NCI-H1092 treated with DMSO at 0.1 percent for 48 hours (cell line): Measurements from ENCODE around the gene CASKIN2.

Experiments
- DNase-seq: peaks from one replicate; lab custom pipeline; 2025; lab: John Stamatoyannopoulos, UW

CASKIN2 gene

DNA sequence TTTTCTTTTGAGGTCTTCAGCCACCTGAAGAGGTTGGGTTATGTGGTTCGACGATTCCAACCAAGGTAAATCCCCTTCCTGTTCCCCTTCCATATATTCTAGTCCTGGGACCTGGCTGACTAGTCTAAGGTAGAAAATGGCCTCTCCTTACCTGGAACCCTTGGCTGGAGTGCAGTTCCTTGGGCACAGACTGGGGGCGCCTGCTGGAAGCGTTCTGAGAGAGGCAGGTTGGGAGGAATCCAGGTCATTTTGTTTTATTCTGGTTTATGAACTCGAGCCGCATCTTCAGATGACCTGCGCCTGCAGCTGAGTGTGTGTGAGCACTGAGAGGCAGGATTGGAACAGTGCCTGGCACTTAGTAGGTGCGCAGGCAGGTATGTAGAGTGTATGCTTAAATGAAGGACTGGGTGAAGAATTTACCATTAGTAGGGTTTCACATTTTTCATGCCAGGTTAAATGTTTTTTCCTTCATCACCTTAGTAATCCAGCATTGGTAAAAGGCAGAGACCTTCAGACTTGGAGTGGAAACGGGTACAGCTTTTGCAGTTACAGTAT lies 3.7 kb upstream of the CASKIN2 start:
- DNase-seq, result no peak

DNA sequence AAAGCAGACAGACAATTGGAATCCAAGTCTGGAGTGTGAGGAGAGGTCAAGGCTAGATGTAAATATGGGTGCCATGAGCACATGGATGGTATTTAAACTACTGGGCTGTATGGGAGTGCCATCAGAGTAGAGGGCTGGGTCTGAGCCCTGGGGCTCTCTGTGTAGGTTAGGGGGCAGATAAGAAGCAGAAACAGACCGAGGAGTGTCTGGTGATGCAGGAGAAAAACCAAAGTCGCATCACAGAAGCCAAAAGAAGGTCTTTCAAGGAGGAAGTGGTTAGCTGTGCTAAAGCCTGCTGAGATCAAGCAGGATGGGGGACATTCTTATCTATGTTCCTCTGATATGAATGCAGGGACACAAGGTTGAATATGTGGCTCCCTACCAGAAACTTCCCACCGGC lies 2.9 kb upstream of the CASKIN2 start:
- no peak for DNase-seq

DNA sequence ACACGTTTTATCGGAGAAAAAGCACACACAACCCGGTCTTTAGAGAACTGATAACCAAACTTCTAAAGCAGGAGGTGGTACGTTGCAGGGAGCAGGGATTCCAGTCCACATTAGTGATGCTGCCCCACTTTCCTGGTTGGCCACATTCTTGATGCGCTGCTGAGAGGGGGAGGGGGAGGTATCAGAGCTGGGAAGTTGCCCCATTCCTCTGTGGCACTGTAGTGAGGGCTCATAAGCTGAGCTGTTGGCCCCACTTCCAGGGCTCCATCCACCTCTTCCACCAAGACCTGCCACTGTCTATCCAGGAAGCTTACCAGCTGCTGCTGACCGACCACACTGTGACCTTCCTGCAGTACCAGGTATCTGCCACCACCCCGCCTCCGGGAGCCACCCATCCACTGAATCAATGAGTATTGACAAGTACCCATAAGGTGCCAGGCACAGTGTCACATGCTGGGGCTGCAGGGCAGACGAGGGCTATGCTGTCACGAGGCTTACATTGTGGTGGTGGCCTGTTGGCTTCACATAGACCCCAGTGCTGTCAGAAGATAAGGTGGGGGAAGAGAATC lies 2.0 kb upstream of the CASKIN2 start:
- no peak for DNase-seq

DNA sequence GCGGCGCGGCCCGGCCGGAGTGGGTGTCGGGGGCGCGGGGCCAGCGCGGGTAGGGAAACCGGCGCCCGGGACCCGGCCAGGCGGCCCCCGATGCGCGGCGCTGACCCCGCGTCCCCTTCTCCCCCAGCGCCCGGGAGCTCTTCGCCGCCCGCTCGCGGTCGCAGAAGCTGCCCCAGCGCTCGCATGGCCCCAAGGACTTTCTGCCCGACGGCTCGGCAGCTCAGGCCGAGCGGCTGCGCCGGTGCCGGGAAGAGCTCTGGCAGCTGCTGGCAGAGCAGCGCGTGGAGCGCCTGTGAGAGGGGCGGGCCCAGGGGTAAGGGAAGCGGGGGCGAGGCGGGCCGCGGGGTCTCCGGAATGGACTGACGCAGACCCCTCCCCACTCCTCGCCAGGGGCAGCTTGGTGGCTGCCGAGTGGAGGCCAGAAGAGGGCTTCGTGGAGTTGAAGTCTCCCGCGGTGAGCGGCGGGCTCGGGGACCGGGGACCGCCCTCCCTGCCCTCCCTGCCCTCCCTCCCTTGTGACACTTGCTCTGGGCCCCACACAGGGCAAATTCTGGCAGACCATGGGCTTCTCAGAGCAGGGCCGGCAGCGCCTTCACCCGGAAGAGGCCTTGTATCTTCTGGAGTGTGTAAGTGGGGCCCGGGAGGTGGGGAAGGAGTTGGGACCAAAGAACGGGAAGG lies 1.4 kb upstream of the CASKIN2 start:
- DNase-seq, result peak; percentile 32

DNA sequence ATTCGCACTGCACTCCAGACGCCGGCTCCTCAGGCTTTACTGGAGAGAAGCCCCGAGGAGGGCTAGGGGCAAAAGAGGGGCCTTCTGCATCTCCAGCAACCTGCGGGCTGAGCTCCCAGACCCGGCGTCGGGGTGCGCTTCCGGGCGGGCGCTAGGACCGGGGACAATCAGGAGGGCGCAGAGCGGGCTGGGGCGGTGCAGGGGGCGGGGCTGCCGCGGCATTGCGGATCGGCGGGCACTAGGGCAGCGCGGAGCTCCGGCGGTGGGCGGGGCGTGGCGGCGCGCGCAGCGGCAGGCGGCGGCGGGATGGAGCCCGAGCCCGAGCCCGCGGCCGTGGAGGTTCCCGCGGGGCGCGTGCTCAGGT lies 900 bp upstream of the CASKIN2 start, which contains the start of gene TSEN54:
Gene TSEN54, plus strand, starts transcription at position 274 of the 364 bp plus-strand sequence. Its CDS starts 33 bp downstream, at position 307.
- peak; percentile 88 for DNase-seq

DNA sequence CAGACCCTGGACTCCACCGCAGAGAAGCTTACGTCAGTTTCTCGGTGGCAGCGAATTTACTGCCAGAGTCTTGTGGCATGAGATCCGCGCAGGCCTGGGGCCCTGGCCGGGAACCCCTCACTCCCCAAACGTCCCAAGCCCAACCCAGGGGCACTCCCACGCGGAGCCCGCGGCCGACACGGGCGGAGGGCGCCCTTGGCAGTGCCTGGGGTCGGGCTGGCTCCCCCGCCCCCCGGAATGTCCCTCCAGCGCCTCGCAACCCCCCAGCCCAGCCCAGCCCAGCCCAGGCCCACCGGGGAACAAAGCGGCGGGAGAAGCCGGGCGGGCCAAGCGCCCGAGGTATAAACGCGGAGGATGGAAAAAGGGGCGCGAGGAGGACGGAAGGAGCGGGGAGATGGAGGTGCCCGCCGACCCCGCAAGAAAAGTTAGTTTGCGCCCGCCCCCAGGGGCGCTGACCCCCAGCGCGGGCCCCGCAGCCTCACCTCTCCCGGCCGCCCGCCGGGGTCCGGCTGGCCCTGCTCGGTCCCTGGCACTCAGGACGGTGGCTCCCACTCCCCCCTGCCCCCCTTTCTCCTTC lies 330 bp downstream of the CASKIN2 start:
- no peak for DNase-seq

DNA sequence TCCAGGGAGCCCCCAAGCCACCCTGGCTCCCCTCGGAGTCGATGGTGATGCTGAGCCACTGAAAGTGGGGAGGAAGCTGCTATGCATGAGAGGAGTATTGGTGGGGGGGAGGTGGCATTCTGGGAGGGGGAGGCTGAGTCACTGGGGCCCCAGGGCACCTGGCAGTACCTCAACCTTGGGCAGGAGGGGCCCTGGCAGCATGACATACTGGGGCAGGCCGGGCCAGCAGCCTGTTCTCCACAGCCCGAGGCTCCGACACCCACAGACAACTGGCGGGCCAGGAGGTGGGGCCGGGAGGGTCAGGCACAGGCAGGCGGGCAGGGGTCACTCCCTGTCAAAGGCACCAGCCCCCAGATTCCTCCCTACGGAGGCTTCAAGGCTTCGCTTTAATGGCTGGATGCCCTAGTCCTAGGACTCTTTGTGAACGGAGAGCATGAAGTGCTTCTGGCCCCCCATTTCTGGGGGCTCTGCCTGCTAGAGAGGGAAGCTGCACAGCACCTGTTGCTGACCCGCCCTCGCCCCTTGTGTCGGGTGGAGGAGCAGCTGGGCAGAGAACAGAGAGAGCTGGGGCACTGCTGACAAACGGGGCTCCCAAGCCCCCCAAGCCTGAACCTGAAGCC lies 928 bp downstream of the CASKIN2 start:
- no peak for DNase-seq

DNA sequence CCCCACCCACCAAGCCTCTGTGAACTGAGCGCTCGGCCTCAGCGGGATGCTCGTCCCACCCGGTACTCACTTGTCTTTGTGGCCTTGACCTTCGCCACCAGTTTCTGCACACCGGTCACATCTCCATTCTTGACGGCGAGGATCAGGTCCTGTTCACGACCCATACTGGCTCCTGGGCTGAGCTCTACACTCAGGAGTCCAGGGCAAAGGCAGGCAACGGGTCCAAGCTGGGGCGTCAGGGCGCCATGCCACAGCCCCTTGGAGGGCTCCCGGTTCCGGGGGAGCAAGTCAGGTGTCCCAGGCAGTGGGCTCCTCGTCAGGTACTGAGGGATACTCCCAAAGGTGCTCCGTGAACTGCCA lies 1.7 kb downstream of the CASKIN2 start:
- DNase-seq, result no peak

DNA sequence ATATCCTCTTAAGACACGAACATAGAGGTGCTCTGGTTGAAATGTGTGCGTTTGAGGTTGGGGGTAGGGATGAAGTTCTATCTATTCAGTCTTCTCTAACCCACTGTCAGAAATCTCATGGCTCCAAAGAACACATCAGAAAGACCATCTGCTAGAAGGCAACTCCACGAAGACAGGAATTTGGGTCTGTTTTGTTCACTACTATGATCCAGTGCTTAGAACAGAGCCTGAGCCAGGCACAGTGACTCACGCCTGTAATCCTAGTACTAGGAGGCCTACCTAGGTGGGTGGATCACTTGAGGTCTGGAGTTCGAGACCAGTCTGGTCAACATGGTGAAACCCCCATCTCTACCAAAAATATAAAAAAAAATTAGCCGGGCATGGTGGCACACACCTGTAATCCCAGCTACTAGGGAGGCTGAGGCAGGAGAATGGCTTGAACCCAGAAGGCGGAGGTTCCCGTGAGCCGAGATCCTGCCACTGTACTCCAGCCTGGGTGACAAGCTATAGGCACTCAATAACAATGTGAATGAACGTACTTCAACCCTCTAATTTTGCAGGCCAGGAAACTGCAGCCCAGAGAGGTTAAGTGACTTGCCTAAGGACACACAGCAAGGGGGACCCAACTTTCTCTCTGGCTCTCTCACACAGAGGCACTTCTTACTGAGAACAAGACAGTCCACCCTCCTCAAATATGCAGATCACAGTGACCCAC lies 2.3 kb downstream of the CASKIN2 start:
- no peak for DNase-seq

DNA sequence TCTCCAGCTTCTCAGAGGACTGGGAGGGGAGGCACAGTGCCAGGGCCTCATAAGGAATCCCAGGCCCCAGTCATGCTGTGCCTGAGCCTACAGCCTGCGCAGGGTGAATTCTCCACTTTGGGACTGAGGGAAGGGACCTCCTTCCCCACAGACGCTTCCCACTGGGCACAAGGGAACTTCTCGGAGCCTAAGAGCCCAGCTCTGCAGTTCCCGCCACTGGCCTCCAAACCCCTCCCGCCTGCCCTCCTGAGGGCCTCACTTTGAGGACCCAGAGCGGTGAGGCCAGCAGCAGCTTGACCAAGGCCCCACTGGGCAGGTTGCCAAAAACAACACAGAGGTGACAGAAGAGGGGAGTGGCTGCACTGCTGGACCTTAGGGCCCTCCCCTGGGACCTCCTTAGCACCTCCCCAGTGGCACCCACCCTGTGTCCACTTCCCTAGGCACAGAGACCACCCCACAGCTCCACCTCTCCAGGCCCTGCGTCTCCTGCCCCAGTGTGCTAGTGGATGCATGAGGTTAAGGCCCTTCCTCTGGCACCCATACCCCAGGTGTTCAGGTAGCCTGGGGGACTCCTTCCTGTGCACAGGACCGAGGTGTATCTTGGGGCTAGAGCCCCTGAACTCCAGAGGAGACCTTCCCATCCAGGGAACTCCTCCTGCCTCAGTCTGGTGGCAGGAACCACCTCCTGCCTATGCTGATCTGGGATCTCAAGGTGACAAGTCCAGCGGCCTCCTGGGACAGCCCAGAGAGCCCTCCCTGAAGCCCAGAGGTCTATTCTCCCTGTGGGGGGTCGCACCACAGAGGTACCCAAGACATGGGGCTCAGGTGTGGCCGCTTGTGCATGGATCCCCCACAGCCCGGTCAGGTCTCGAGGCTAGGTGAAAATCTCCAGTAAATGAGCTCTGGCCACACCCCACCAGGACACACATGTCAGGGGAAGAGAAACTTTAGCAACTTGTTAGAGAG lies 3.4 kb downstream of the CASKIN2 start:
- no peak for DNase-seq

DNA sequence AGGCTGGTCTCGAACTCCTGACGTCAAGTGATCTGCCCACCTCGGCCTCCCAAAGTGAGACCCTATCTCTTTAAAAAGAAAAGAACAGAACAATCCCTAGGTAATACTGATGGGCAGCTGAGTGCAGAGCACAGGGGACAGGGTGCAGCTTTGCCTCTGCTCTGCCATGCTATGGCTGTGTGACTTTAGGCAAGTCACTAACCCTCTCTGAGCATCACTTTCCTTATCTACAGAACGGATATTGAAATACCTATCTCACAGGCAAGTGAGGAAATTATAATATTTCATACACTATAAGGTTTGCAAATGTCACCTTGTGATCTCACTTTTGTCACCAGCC lies 4.1 kb downstream of the CASKIN2 start:
- no peak for DNase-seq

DNA sequence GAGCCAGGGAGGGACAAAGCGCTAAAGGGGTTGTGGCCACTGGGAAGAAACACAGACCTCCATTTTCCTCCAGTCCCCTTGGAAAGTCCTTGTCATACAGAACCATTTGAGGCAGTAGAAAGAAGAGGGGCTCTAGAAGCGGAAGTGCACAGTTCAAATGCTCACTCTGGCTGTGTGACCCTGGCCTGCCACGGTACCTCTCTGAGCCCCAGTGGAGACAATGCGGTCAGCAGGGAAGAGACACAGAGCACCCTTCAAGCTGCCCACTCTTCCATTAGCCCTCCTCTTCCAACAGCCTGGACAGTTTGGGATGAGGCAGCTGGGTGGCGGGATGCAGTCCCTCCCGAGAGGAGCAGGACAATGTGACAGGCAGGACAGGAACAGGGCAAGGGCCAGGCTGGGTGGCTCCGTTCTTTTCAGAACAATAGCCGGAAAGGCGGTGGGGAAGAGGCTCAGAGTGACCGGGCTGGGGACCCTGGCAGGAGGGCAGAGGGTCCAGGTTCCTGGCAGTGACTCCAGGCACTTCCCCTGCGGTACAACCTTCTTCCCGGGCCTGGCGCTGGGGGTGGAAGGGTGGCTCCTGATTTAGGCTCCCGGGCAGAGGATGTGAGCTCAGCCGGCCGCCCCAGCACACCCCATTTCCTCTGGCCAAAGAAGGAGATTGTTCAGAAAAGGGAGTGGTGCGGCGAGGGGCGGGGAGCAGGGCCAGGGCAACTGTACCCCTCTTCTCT lies 5.6 kb downstream of the CASKIN2 start:
- DNase-seq, result no peak

DNA sequence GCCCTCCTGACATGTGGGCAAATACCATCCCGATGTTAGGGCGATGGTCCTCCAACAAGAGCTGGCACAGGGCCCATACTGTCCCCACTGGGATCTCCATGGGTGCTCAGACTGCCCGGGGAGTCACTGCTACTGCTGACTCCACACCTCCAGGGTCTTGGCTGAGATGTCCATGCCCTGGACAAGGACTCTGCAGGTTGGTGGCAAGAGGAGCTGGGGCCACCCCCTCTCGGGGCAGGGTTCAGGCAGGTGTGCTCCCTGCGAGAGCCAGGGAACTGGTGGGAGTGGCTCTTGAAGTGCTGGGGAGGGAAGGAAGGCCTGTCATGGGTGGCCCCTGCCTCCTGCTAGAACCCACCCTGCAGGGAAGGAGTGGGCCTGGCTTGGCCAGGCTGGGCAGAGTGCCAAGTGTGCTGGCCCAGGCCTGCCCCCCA lies 6.4 kb downstream of the CASKIN2 start:
- no peak for DNase-seq

DNA sequence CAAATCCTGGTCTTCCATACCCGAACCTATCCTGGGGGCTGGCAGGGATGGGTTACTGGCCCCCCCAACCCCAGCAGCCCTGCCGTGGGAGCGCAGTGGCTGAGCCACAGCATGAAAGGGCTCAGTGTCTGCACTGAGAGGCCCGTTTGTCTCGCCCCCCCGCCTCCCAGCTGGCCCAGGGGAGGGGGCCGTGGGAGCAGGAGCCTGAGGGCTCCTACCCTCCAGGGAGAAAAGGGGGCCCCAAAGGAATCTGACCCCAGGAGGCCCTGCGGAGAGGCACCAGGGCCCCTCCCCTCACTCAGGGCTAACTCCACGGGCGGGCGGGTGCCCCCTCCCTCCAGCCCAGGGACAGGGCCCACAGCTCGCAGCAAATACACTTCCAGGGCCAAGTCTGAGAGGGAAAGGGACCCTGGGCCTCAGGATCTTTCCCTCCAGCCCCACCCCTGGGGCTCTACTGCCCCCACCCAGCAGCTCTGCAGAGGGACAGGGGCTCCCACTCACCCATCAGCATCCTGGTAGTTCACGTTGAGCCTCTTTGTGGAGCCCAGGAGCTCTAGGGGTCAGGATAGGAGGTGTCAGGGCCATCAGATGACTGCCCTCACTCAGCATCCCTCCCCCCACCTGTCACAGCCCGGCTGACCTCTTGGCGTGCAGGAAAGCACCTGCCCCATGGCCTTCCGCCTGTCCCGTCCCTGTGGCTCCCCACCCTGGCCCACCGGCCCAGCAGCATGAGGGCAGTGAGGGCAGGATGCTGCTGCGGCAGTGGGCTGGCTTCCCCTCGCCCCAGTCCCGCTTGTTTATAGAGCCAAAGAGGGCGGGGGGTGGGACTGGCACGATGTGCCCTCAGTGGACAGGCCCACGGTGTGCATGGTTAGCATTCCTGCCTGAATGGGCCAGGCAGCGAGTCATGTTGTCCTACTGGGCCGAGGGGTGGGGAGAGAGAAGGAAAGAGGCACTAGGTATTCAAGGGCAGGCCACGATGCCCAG lies 7.3 kb downstream of the CASKIN2 start:
- DNase-seq, result no peak

DNA sequence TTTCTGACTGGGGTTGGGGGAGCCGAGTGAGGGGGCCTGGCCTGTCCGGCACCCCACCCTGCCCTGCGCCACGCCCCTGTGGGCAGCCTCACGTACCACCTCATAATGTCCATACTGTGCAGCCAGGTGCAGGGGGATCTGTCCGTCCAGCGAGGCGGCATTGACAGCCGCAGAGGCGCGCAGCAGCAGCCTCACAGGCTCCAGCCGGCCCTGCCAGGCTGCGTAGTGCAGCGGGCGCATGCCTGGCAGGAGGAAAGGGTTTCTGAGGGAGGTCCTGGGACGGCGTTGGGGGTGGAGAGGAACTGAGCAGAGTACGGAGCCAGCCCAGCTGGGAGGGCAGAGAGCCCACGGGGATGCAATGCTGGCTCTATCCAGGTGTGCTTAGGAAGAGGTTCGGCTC lies 8.4 kb downstream of the CASKIN2 start:
- DNase-seq, result no peak

DNA sequence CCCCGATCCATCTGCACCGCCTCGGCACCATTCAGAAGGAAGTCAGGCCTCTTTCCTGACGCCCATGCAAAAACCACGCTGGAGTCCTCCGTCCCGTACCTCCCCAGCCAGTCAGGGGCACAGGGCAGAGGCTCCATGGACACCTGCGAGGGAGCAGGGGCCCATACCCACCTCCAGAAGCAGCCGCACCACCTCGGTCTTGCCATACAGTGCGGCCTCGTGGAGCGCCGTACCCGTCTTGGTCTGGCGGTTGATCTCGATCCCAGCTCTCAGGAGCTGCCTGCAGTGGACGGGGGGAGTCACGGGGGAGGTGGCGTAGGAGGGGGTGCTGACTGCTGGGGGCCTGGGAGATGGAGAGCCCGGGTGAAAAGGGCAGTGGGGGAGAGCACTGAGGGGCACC lies 9.2 kb downstream of the CASKIN2 start:
- DNase-seq, result no peak

DNA sequence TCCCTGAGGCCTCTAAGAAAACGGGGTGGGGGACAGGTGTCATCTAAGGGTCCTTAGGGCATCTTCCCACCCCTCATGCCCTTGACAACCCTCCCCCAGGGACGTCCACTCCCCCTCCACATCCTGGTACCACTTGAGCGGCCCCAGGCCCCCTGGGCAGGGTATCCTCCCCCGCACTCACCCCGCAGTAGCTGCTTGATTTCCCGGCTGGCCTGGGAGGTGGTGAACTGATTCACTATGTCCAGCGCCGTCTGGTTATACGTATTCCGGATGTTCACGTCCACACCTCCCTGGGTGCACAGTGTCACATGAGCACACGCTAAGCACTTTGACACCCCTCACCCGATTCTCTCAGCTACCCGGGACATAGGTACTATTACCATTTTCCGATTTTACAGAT lies 9.7 kb downstream of the CASKIN2 start:
- DNase-seq, result no peak

DNA sequence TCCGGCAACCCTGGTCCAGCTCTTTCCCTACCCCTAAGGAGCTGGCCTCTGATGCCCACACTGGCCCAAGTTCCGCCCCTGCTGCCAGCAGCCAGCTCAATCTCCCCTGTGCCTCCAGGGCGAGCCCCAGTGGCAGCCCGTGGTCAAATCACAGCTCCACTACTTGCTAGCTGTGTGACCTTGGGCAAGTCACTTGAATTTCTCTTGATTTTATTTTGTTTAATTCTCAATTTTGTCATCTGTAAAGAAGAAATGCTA lies 10.3 kb downstream of the CASKIN2 start:
- DNase-seq, result no peak

DNA sequence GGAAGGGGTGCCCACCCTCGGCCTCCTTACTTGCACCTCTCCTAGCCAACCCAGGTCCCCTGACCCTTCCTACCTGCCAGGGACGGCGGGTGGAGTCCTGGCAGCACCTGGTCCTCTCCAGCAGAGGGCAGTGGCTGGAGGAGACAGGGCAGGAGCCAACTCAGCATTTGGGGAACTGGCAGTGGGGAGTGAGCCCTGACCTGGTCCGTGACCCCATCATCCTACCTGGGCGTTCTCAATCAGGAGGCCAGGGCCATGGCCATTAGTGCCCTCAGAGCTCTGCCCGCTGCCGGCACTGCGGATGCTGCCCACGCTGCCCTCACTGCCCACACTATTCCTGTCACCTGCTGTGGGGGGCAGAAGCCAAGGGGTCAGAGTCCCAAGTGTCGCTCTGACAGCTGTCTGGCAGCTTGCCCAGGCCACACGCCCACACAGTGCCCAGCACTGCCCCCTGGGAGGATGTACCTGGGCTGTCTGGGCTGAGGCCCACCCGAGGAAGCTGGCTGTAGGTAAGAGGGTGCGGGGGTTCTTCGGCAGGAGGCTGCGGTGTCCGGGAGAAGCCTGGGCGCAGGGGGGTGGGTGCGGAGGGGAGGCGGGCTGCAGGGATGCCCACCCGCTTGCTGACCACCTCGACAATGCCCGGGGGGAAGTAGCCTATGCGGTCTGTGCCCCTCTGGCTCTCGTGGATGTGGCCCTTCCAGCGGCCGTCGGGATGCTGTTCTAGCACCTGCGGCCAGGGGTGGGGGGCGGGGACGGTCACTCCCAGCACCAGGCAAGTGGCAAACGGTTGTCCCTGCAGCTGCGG lies 10.8 kb downstream of the CASKIN2 start:
- no peak for DNase-seq
